ENCODE measurements around the gene CENPC. TPM values are rescaled to one million over a fixed set of nuclear protein-coding genes. Genes with fewer than 3 reads are reported as not detected.

The CENPC gene
- polyA plus RNA-seq, 1 donor from 2014 or later: 18.7 TPM

GRCh38 chr4:67438975-67439374, 106.3 kb downstream of the CENPC start:
- Mint-ChIP-seq H3K27ac (no peak overlapping the region), H3K4me3 (no peak overlapping the region), H3K9me3 (peaks cover 0 to 3% (median 2%) of the 10 kb centered on the region in 3 donors), H3K27me3 (no peaks in the 10 kb centered on the region), H3K4me1 (peaks cover 5 to 17% (median 5%) of the 10 kb centered on the region in 3 donors), H3K36me3 (peaks cover 16% of the 10 kb centered on the region)

GRCh38 chr4:67437974-67438713, 107.2 kb downstream of the CENPC start:
- no peak overlapping the region for H3K27ac Mint-ChIP-seq
- peaks cover 17% of the 10 kb centered on the region for H3K36me3 Mint-ChIP-seq
- H3K4me1 Mint-ChIP-seq: peaks cover 5 to 17% (median 5%) of the 10 kb centered on the region in 3 donors
- no peaks in the 10 kb centered on the region for H3K27me3 Mint-ChIP-seq
- H3K9me3 Mint-ChIP-seq: peaks cover 0 to 3% (median 2%) of the 10 kb centered on the region in 3 donors
- no peak overlapping the region for H3K4me3 Mint-ChIP-seq

- H3K27me3 Mint-ChIP-seq: no peaks in the 10 kb centered on the region
- H3K36me3 Mint-ChIP-seq: peaks cover 18% of the 10 kb centered on the region
- no peak overlapping the region for H3K4me3 Mint-ChIP-seq
These were observed 108.6 kb downstream of the CENPC start for GRCh38 chr4:67436742-67437141.

GRCh38 chr4:67430989-67431388, 114.3 kb downstream of the CENPC start:
- no peaks in the 10 kb centered on the region for H3K4me1 Mint-ChIP-seq
- peaks cover 0 to 5% (median 3%) of the 10 kb centered on the region in 3 donors for H3K9me3 Mint-ChIP-seq
- no peaks in the 10 kb centered on the region for H3K27me3 Mint-ChIP-seq
- H3K27ac Mint-ChIP-seq: no peak overlapping the region
- no peak overlapping the region for H3K4me3 Mint-ChIP-seq
- H3K36me3 Mint-ChIP-seq: peaks cover 13% of the 10 kb centered on the region

More at GRCh38 chr4:67436742-67437141, 108.6 kb downstream of the CENPC start:
- peaks cover 0 to 3% (median 3%) of the 10 kb centered on the region in 3 donors for H3K9me3 Mint-ChIP-seq
- H3K27ac Mint-ChIP-seq: no peak overlapping the region
- H3K4me1 Mint-ChIP-seq: peaks cover 5 to 12% (median 5%) of the 10 kb centered on the region in 3 donors

GRCh38 chr4:67428819-67429218, 116.5 kb downstream of the CENPC start:
- H3K27ac Mint-ChIP-seq: no peak overlapping the region
- H3K9me3 Mint-ChIP-seq: peaks cover 0 to 3% (median 2%) of the 10 kb centered on the region in 3 donors
- no peaks in the 10 kb centered on the region for H3K4me1 Mint-ChIP-seq
- peaks cover 8% of the 10 kb centered on the region for H3K36me3 Mint-ChIP-seq
- H3K27me3 Mint-ChIP-seq: peaks cover 2% of the 10 kb centered on the region
- no peak overlapping the region for H3K4me3 Mint-ChIP-seq

Other genes starting within 250 kb of the CENPC start
- 110 TPM for gene STAP1, start 13.2 kb upstream of the CENPC start, polyA plus RNA-seq
- 29.3 TPM for gene UBA6, start 155.7 kb upstream of the CENPC start, polyA plus RNA-seq
- not detected for gene GNRHR, start 208.9 kb upstream of the CENPC start, polyA plus RNA-seq